WTC11 (cell line): Measurements from ENCODE around the gene GPR26. TPM values are rescaled to one million over a fixed set of nuclear protein-coding genes. Genes with fewer than 3 reads are reported as not detected.

ENCODE experiments used
- ATAC-seq: fragments of 200-7000 bp; cut with Tn5 transposase; 2 replicates; pipeline ENCODE4 v1.10.0; 2021; ENCODE audit warnings: mild to moderate bottlenecking, moderate library complexity
- CTCF ChIA-PET: fragments of 300-600 bp; sonication (Branson Sonifier 250); formaldehyde crosslinking; loops from one replicate; lab custom pipeline; 2021; ENCODE audit warnings: antibody characterized with exemption; lab: Charles Lee
- POLR2A ChIA-PET: fragments of 350-600 bp; sonication (Branson Sonifier 250); formaldehyde crosslinking; loops from one replicate; lab custom pipeline; 2021; ENCODE audit warnings: antibody characterized with exemption; lab: Charles Lee
- DNase-seq: peaks from one replicate; pipeline ENCODE4 v3.0.0; 2021; ENCODE audit warnings: low spot score
- H3K27ac Mint-ChIP-seq: 2 replicates; pipeline ENCODE4 v1.8.0; 2021; ENCODE audit warnings: mixed read lengths
- H3K27me3 Mint-ChIP-seq: 2 replicates; pipeline ENCODE4 v1.8.0; 2021; ENCODE audit warnings: low read depth, mild to moderate bottlenecking, moderate library complexity, mixed read lengths
- H3K36me3 Mint-ChIP-seq: 2 replicates; pipeline ENCODE4 v1.8.0; 2021; ENCODE audit warnings: mixed read lengths
- H3K4me1 Mint-ChIP-seq: 2 replicates; pipeline ENCODE4 v1.8.0; 2022; ENCODE audit warnings: mixed read lengths
- H3K4me3 Mint-ChIP-seq: 2 replicates; pipeline ENCODE4 v1.8.0; 2021; ENCODE audit warnings: mild to moderate bottlenecking, moderate library complexity, mixed read lengths
- H3K9me3 Mint-ChIP-seq: 2 replicates; pipeline ENCODE4 v1.8.0; 2021; ENCODE audit warnings: mixed read lengths
- AFF4 ChIP-seq: sonication (generic); formaldehyde crosslinking; IDR thresholded peaks from 2 replicates; pipeline ENCODE4 v1.8.1; 2023; ENCODE audit warnings: mild to moderate bottlenecking, missing genetic modification reagents, borderline replicate concordance
- ATF3 ChIP-seq: sonication (generic); formaldehyde crosslinking; conservative IDR thresholded peaks from 2 replicates; pipeline ENCODE4 v1.8.1; 2022; ENCODE audit warnings: mild to moderate bottlenecking, missing genetic modification reagents
- E2F4 ChIP-seq: sonication (generic); formaldehyde crosslinking; IDR thresholded peaks from 2 replicates; pipeline ENCODE4 v1.8.1; 2022; ENCODE audit warnings: low read depth, mild to moderate bottlenecking, moderate library complexity, missing genetic modification reagents, borderline replicate concordance
- ELF4 ChIP-seq: sonication (generic); formaldehyde crosslinking; IDR thresholded peaks from 2 replicates; pipeline ENCODE4 v1.8.1; 2022; ENCODE audit warnings: low read depth, mild to moderate bottlenecking, moderate library complexity, missing genetic modification reagents
- ESRRA ChIP-seq: sonication (generic); formaldehyde crosslinking; IDR thresholded peaks from 2 replicates; pipeline ENCODE4 v1.8.1; 2022; ENCODE audit warnings: mild to moderate bottlenecking, missing genetic modification reagents, borderline replicate concordance
- FOXP1 ChIP-seq: sonication (generic); formaldehyde crosslinking; IDR thresholded peaks from 2 replicates; pipeline ENCODE4 v1.8.0; 2022; ENCODE audit warnings: missing genetic modification reagents, mild to moderate bottlenecking, moderate library complexity, borderline replicate concordance
- FOXP4 ChIP-seq: sonication (generic); formaldehyde crosslinking; IDR thresholded peaks from 2 replicates; pipeline ENCODE4 v1.8.0; 2022; ENCODE audit warnings: mild to moderate bottlenecking, missing genetic modification reagents
- MAX ChIP-seq: sonication (generic); formaldehyde crosslinking; IDR thresholded peaks from 2 replicates; pipeline ENCODE4 v1.8.0; 2022; ENCODE audit warnings: mild to moderate bottlenecking, missing genetic modification reagents
- NFYB ChIP-seq: sonication (generic); formaldehyde crosslinking; conservative IDR thresholded peaks from 2 replicates; pipeline ENCODE4 v1.8.0; 2022; ENCODE audit warnings: low read depth, missing genetic modification reagents
- NR2C2 ChIP-seq: sonication (generic); formaldehyde crosslinking; IDR thresholded peaks from 2 replicates; pipeline ENCODE4 v1.8.0; 2022; ENCODE audit warnings: mild to moderate bottlenecking, missing genetic modification reagents
- OVOL2 ChIP-seq: fragments of 250-450 bp; sonication (Bioruptor Pico); IDR thresholded peaks from 2 replicates; pipeline ENCODE4 v1.9.0; 2021; ENCODE audit warnings: mild to moderate bottlenecking, borderline replicate concordance
- SMAD3 ChIP-seq: sonication (generic); formaldehyde crosslinking; IDR thresholded peaks from 2 replicates; pipeline ENCODE4 v1.8.0; 2022; ENCODE audit warnings: missing genetic modification reagents, mild to moderate bottlenecking, borderline replicate concordance
- SOX15 ChIP-seq: fragments of 250-450 bp; sonication (Bioruptor Pico); IDR thresholded peaks from 2 replicates; pipeline ENCODE4 v1.9.0; 2021; ENCODE audit warnings: mild to moderate bottlenecking
- STAT6 ChIP-seq: sonication (generic); formaldehyde crosslinking; conservative IDR thresholded peaks from 2 replicates; pipeline ENCODE4 v1.8.1; 2023; ENCODE audit warnings: mild to moderate bottlenecking, low read depth, missing genetic modification reagents, moderate library complexity
- TCF7 ChIP-seq: sonication (generic); formaldehyde crosslinking; IDR thresholded peaks from 2 replicates; pipeline ENCODE4 v1.8.0; 2022; ENCODE audit warnings: mild to moderate bottlenecking, low read depth, missing genetic modification reagents, moderate library complexity
- USF1 ChIP-seq: sonication (generic); formaldehyde crosslinking; IDR thresholded peaks from 2 replicates; pipeline ENCODE4 v1.8.0; 2022; ENCODE audit warnings: mild to moderate bottlenecking, missing genetic modification reagents
- ZMAT4 ChIP-seq: fragments of 250-450 bp; sonication (Bioruptor Pico); IDR thresholded peaks from 2 replicates; pipeline ENCODE4 v1.9.0; 2021; ENCODE audit warnings: mild to moderate bottlenecking
- ZNF263 ChIP-seq: sonication (generic); formaldehyde crosslinking; IDR thresholded peaks from 2 replicates; pipeline ENCODE4 v1.8.1; 2022; ENCODE audit warnings: low read depth, mild to moderate bottlenecking, moderate library complexity, missing genetic modification reagents
- ZNF281 ChIP-seq: sonication (generic); formaldehyde crosslinking; IDR thresholded peaks from 2 replicates; pipeline ENCODE4 v1.8.0; 2023; ENCODE audit warnings: mild to moderate bottlenecking, missing genetic modification reagents
- ZNF671 ChIP-seq: fragments of 250-450 bp; sonication (Bioruptor Pico); IDR thresholded peaks from 2 replicates; pipeline ENCODE4 v1.8.0; 2021; ENCODE audit warnings: mild to moderate bottlenecking
- total RNA-seq: library from RNA; stranded (reverse); gene quantifications from 3 replicates; pipeline ENCODE4 v1.2.3, GENCODE V29; 2021

GPR26 gene
- total RNA-seq, 1 experiment from 2014 or later: 0.07 TPM

- H3K4me3 Mint-ChIP-seq: no peak overlapping the region
Measured at GRCh38 chr10:123621916-123622315, 44.2 kb upstream of the GPR26 start.

More at GRCh38 chr10:123621916-123622315, 44.2 kb upstream of the GPR26 start:
- H3K27me3 Mint-ChIP-seq: no peaks in the 10 kb centered on the region; the same call in 1 of the 2 replicates
- ATAC-seq (no peak), DNase-seq (no peak)
- no peak overlapping the region for H3K27ac Mint-ChIP-seq
- no peaks in the 10 kb centered on the region for H3K4me1 Mint-ChIP-seq
- no peaks in the 10 kb centered on the region for H3K36me3 Mint-ChIP-seq
- no peaks in the 10 kb centered on the region for H3K9me3 Mint-ChIP-seq
- no peak for TF ChIP-seq FOXP4 (CRISPR knock-in tag)
- TF ChIP-seq STAT6 (CRISPR knock-in tag): no peak
- TF ChIP-seq ELF4: no peak
- TF ChIP-seq TCF7 (CRISPR knock-in tag): no peak
- no peak for TF ChIP-seq MAX (CRISPR knock-in tag)
- no peak for TF ChIP-seq ZMAT4 (CRISPR knock-in tag)
- TF ChIP-seq OVOL2 (CRISPR knock-in tag): no peak
- TF ChIP-seq E2F4 (CRISPR knock-in tag): no peak
- TF ChIP-seq SOX15: no peak
- TF ChIP-seq ATF3 (CRISPR knock-in tag): no peak
- TF ChIP-seq ZNF281 (CRISPR knock-in tag): no peak
- TF ChIP-seq NR2C2 (CRISPR knock-in tag): no peak
- TF ChIP-seq ZNF263: no peak
- TF ChIP-seq ESRRA (CRISPR knock-in tag): no peak
- TF ChIP-seq USF1: no peak
- no peak for TF ChIP-seq FOXP1 (CRISPR knock-in tag)
- TF ChIP-seq AFF4 (CRISPR knock-in tag): no peak
- TF ChIP-seq NFYB (CRISPR knock-in tag): no peak
- no peak for TF ChIP-seq SMAD3 (CRISPR knock-in tag)
- no peak for TF ChIP-seq ZNF671 (CRISPR knock-in tag)
- ChIA-PET CTCF (no interaction called here), POLR2A (no interaction called here)
